Measurements from ENCODE around the gene PIGW. TPM values are rescaled to one million over a fixed set of nuclear protein-coding genes. Genes with fewer than 3 reads are reported as not detected.

Gene PIGW
- total and polyA plus RNA-seq, 2 of the 8 experiments (the other 6 are each of a cell fraction or from before 2014, with no cell fraction given) = 12.1 to 28.9 TPM

DNA sequence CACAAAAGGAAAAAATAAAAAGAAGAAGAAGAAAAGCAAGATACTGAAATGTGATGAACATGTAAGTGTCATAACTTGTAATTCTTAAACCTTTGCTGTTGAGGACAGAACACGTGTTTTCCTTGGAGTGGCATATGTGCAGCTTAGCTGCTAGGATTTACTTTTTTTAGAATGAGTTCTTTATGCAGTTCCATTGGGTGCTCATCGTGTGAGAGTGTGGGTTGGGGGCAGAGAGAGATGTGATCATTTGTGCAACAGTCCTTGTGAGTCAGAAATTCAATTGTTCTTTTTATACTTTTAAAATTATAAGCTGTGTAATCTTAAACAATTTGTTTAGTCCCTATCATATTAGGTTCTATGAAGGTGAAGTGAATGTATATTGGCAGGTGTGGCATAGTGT, 51.4 kb downstream of the PIGW start:
- ChIA-PET CTCF (ENCODE audit: partially characterized antibody) (interaction anchor here (1.4 to 1.6 kb wide), 2 partner anchors 13 to 62 kb away, joined by 3 to 6 read pairs; no protein-coding TSS in a partner anchor), POLR2A (ENCODE audit: partially characterized antibody) (interaction anchor here (0.6 kb wide), 1 partner anchor 98 kb away, joined by 3 read pairs; no protein-coding TSS in a partner anchor)
- peaks cover 7 to 58% (median 24%) of the 10 kb centered on the region in 4 experiments; a peak in 7 of 8 replicates for H3K36me3 ChIP-seq (ENCODE audit: control insufficient read depth in 2 of 4, insufficient read depth in 4 of 4, low read length in 3 of 4)
- TF ChIP-seq TEAD4 (IDR thresholded peaks at IDR 0.05; ENCODE audit: low read depth, low read length) = no peak
- TF ChIP-seq, protein P1, sequence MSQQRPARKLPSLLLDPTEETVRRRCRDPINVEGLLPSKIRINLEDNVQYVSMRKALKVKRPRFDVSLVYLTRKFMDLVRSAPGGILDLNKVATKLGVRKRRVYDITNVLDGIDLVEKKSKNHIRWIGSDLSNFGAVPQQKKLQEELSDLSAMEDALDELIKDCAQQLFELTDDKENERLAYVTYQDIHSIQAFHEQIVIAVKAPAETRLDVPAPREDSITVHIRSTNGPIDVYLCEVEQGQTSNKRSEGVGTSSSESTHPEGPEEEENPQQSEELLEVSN (IDR thresholded peaks at IDR 0.05) = no peak
- TF ChIP-seq, protein P2, sequence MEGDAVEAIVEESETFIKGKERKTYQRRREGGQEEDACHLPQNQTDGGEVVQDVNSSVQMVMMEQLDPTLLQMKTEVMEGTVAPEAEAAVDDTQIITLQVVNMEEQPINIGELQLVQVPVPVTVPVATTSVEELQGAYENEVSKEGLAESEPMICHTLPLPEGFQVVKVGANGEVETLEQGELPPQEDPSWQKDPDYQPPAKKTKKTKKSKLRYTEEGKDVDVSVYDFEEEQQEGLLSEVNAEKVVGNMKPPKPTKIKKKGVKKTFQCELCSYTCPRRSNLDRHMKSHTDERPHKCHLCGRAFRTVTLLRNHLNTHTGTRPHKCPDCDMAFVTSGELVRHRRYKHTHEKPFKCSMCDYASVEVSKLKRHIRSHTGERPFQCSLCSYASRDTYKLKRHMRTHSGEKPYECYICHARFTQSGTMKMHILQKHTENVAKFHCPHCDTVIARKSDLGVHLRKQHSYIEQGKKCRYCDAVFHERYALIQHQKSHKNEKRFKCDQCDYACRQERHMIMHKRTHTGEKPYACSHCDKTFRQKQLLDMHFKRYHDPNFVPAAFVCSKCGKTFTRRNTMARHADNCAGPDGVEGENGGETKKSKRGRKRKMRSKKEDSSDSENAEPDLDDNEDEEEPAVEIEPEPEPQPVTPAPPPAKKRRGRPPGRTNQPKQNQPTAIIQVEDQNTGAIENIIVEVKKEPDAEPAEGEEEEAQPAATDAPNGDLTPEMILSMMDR (IDR thresholded peaks at IDR 0.05; ENCODE audit: control extremely low read depth in 1 of 3, insufficient read depth in 1 of 3, low read depth in 1 of 3, low read length in 3 of 3) = no peak
- no peak for TF ChIP-seq SAP30 (IDR thresholded peaks at IDR 0.05; ENCODE audit: insufficient read depth, insufficient replicate concordance, low read length)
- TF ChIP-seq SIX5 (IDR thresholded peaks at IDR 0.05; ENCODE audit: low read depth, low read length) = no peak
- TF ChIP-seq ASH2L (IDR thresholded peaks at IDR 0.05; ENCODE audit: low read length) = no peak
- no peak for TF ChIP-seq RNF2 (IDR thresholded peaks at IDR 0.05; ENCODE audit: borderline replicate concordance, low read depth, low read length, missing control alignments, poor library complexity, severe bottlenecking)
- no peak for TF ChIP-seq CHD2 (IDR thresholded peaks at IDR 0.05; ENCODE audit: low read length)
- TF ChIP-seq JUN (IDR thresholded peaks at IDR 0.05; ENCODE audit: low read depth, low read length) = no peak
- no peak for TF ChIP-seq RFX5 (IDR thresholded peaks at IDR 0.05; ENCODE audit: borderline replicate concordance, low read depth, low read length)

More for the DNA sequence above, 51.4 kb downstream of the PIGW start:
- Histone ChIP-seq H2BK12ac (ENCODE audit: low read depth, low read length) (no peak overlapping the region), H4K91ac (replicated peaks; ENCODE audit: insufficient read length, low read length) (no peak overlapping the region), H3K9me3 (ENCODE audit: insufficient read depth in 2 of 2, low read depth in 1 of 2, low read length in 1 of 2) (no peaks in the 10 kb centered on the region), H2AFZ (ENCODE audit: low read length) (no peak overlapping the region), H3K27ac (ENCODE audit: low read depth, low read length) (no peak overlapping the region), H3K14ac (ENCODE audit: insufficient read length) (no peak overlapping the region), H4K20me1 (replicated peaks in 1 of 2; ENCODE audit: control insufficient read depth in 1 of 2, insufficient read depth in 2 of 2, low read length in 2 of 2) (peaks cover 0 to 3% of the 10 kb centered on the region in 2 experiments), H3K79me1 (ENCODE audit: low read depth, low read length) (no peaks in the 10 kb centered on the region), H3K4me1 (replicated peaks in 1 of 4; ENCODE audit: control insufficient read depth in 3 of 4, insufficient read depth in 4 of 4, low read length in 3 of 4) (peaks cover 0 to 3% (median 0%) of the 10 kb centered on the region in 4 experiments; a peak in 3 of 7 replicates), H3K79me2 (ENCODE audit: control insufficient read depth in 1 of 2, insufficient read depth in 2 of 2, low read length in 2 of 2) (no peaks in the 10 kb centered on the region), H2BK15ac (ENCODE audit: low read length) (no peak overlapping the region), H2BK5ac (ENCODE audit: low read depth, low read length) (no peak overlapping the region), H2AK5ac (ENCODE audit: low read depth, low read length) (no peak overlapping the region), H3K27me3 (replicated peaks in 1 of 4; ENCODE audit: control insufficient read depth in 3 of 4, extremely low read depth in 1 of 4, insufficient read depth in 3 of 4, low read length in 3 of 4) (no peaks in the 10 kb centered on the region), H3K23ac (ENCODE audit: insufficient read length) (no peak overlapping the region), H3K18ac (ENCODE audit: extremely low read depth, low read length) (no peak overlapping the region), H3K23me2 (ENCODE audit: low read depth, low read length) (peaks cover under 1% of the 10 kb centered on the region; the same call in 1 of the 2 replicates), H2BK20ac (ENCODE audit: low read length) (no peak overlapping the region), H4K5ac (ENCODE audit: insufficient read length, low read depth, low read length) (no peak overlapping the region), H3K9ac (replicated peaks in 1 of 4; ENCODE audit: extremely low read depth in 1 of 4, low read depth in 3 of 4, low read length in 3 of 4) (no peak overlapping the region), H3K4me2 (ENCODE audit: insufficient read depth in 1 of 2, low read depth in 2 of 2, low read length in 2 of 2) (no peak overlapping the region), H3K4me3 (ENCODE audit: extremely low read depth in 1 of 4, insufficient read depth in 2 of 4, low read depth in 3 of 4, low read length in 4 of 4) (no peak overlapping the region), H3K56ac (replicated peaks; ENCODE audit: insufficient read length, low read depth, low read length) (no peak overlapping the region), H2BK120ac (replicated peaks; ENCODE audit: low read depth, low read length) (no peak overlapping the region), H3K4ac (replicated peaks; ENCODE audit: insufficient read length, low read depth, low read length) (no peak overlapping the region), H4K8ac (ENCODE audit: extremely low read depth, insufficient read depth, low read length) (no peak overlapping the region)
- DNase-seq (ENCODE audit: low read depth in 1 of 2, low spot score in 2 of 2) (no peak), FAIRE-seq (no peak)
- 85% methylated on average over 2 of the region's 2 CpGs; no CpG with 5 or more reads in 1 of the 2 experiments for WGBS, 2 experiments (ENCODE audit: extremely low coverage in 1 of 2, insufficient coverage in 1 of 2, insufficient read length in 1 of 2, insufficient replicate concordance in 2 of 2, low coverage in 1 of 2, low lambda C conversion rate in 2 of 2, missing lambda C conversion rate in 1 of 2)

All from H1 (cell line).